ENCODE data around the gene STXBP5.

The STXBP5 gene

DNA sequence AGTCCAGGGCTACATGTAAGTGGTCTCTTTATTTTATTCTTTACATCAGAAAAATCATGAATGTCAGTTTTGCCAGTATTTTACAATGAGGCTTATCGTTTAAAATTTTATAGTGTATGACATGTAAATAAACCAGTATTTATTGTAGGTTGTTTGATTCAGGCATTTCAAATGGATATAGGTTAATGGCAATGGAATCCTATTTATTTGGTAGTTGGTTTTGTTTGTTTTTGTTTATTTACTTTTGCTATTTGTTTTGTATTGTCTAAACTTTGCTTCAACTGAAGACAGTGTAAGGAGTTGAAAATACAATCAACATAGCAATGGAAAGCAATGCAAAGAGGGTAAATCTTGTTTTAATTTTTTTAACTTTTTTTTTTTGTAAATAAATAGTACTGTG is 185.2 kb downstream of the STXBP5 start:
- no peak for DNase-seq

- DNase-seq = no peak
Measured at GRCh38 chr6:147390909-147391536, 186.8 kb downstream of the STXBP5 start.

DNA sequence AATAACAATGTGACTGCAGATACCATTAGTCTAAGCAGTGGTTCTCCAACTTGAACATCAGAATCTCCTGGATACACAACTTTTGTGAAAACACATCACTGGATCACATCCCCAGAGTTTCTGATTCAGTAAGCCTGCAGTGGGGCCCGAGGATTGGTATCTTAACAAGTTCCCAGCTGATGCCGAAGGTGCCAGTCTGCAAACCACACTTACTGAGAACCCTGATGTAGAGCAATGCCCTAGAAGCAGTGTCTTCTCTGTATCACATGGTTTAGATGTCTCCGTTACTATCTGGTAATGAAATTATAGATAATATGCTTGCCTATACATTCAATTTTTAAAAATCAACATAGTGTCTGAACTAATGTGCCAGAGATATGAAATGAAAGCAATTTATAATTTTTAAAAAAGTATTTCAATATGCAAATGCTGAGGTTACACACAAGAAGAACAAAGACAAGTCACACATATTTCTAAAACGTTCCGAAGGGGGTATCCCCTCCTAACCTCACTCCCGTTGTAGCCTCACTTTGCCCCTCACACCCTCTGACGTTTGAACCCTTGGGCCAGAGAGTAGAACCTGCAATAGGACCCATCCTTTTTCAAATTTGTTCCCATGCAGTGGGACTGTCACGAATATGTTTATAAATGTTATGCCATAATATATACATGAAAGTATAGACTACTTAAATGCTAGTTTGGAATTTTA is 188.9 kb downstream of the STXBP5 start:
- DNase-seq = no peak

DNA sequence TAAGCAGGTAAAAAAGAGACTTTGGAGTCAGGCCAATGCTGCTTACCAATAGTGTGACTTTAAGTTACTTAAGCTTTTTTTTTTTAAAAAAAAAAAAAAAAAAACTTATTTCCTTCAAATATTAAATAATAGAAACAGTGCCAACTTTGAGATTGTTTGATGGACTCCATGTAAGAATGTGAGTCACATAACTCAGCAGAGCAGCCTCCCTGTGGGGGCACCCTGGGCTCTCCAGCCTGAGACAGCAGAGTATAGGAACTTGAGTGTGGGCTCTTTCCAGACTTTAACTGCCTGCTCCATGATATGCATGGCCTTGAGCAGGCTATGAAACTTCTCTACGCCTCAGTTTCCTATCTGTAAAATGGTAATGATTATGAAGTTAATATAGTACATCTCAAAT is 190.9 kb downstream of the STXBP5 start:
- DNase-seq = no peak

DNA sequence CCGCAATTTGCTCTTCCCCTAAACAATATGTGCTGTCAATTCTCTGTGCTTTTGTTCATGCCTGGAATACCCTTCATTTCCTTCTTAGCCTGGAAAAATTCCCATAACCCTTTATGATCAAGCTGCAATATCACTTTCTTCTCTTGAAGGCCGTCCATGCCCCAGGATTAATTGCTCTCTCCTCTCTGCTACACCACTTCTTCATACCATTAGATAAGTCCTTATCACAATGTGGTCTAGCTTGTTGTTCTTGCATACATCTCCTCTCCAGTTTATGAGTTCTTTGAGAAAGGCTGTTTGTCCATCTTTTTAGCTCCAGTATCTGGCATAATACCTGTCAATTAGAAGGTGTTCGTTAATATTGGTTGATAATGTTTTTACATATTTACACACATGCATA is 193.1 kb downstream of the STXBP5 start:
- DNase-seq = no peak

DNA sequence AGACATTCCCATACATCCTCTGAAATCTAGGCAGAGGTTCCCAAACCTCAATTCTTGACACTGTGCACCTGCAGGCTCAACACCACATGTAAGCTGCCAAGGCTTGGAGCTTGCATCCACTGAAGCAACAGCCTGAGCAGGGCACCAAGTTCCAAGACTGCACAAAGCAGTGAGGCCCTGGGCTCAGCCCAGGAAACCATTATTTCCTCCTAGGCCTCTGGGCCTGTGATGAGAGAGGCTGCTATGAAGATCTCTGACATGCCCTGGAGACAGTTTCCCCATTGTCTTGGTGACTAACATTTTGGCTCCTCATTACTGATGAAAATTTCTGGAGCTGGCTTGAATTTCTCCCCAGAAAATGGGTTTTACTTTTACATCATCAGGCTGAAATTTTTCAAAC is 196.8 kb downstream of the STXBP5 start:
- no peak for DNase-seq

GRCh38 chr6:147401779-147402178 is 197.6 kb downstream of the STXBP5 start:
- DNase-seq = no peak

GRCh38 chr6:147406783-147407182 is 202.6 kb downstream of the STXBP5 start:
- no peak for DNase-seq

- DNase-seq = no peak
Measured at GRCh38 chr6:147407571-147407970, 203.4 kb downstream of the STXBP5 start.

DNA sequence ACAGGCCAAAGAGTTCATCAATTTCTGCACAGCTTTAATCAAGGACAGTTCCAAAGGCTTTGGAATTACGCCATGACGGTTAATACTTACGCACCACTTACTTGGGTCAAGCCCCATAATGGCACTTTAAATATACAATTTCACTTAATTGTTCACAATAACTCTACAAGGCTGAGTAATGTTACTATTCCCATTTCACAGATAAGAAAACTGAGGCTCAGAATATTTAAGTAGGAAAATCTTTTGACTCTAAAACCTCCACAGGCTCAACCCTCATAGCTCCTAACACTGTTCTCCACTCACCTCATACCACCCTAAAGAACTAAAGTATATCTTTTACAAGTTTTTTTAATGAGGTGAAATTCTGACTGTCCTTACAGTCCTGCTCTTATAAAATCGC is 212.4 kb downstream of the STXBP5 start:
- no peak for DNase-seq

GRCh38 chr6:147417954-147418353 is 213.7 kb downstream of the STXBP5 start:
- no peak for DNase-seq

- no peak for DNase-seq
Measured at GRCh38 chr6:147418523-147418922, 214.3 kb downstream of the STXBP5 start.

- no peak for DNase-seq
Measured at GRCh38 chr6:147421903-147422302, 217.7 kb downstream of the STXBP5 start.

DNA sequence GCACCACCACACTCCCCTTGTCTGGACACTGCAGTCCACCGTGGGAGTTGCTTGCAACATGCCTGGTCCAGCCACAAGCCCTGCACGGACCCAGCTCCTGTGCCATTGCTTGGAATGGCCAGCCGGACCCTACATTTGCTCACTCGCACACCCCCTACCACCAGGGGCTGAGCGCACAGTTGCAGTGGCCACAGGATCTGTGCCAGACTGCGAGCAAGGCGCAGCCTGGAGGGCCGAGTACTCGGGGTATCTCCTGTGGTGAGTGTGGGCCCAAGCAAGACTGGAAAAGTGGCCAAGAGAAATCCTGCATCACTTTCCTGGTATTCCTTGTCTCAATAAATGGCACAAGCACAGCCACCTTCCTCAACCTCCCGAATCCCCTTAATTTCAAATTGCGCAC is 218.9 kb downstream of the STXBP5 start:
- DNase-seq = no peak

- DNase-seq = no peak
Measured at GRCh38 chr6:147429794-147430193, 225.6 kb downstream of the STXBP5 start.

DNA sequence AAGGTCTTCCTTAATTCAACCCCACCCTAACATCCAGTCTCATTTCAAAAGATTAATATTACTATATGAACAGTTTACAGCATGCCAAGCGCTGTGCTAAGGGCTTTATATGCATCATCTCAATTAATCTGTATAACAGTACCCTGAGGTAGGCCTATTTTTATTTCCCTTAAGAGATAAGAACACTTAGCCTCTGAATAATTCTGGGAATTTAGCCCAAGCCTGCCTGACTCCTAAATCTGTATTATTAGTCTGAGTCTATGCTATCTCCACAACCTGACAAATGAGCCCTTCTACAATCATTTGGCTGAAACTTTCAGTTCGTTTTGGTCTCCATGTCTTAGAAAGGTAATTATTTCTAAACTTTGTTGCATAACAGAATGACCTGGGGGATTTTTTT is 226.6 kb downstream of the STXBP5 start:
- DNase-seq = no peak

GRCh38 chr6:147434076-147434475 is 229.9 kb downstream of the STXBP5 start:
- no peak for DNase-seq

DNA sequence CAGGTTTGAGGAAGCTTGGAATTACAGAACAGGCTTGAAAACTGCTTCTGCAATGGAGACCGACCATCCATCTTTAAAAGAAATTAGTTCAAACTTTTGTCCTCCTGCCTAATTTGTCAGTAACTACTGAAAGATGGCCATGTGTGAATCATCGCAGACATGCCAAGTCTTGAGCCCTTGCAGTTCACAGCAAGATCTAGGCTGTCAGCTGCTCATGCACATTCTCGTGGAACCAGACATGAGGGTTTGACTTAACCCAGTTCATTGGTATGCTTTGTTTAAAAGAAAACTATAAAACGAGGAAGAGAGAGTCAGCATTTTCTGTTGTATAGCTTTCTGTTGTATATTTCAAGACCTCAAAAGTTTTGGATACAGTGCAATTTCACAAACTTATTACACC is 230.3 kb downstream of the STXBP5 start:
- no peak for DNase-seq

- no peak for DNase-seq
Measured at GRCh38 chr6:147437615-147438014, 233.4 kb downstream of the STXBP5 start.

- DNase-seq = no peak
Measured at GRCh38 chr6:147438758-147439528, 234.7 kb downstream of the STXBP5 start.
